C4-2B (cell line): ENCODE results near the gene DCLK2.

ENCODE experiments used
- H3K27ac ChIP-seq: fragments of 450-650 bp; 2 replicates; pipeline ENCODE4 v1.5.1; 2017
- ZFX ChIP-seq: fragments of 450-650 bp; IDR thresholded peaks from 2 replicates; pipeline ENCODE4 v1.6.1; 2017
- TF ChIP-seq, protein P1 (sequence below): fragments of 450-650 bp; conservative IDR thresholded peaks from 2 replicates; pipeline ENCODE4 v1.5.1; 2017; ENCODE audit warnings: mild to moderate bottlenecking

DCLK2 gene

DNA sequence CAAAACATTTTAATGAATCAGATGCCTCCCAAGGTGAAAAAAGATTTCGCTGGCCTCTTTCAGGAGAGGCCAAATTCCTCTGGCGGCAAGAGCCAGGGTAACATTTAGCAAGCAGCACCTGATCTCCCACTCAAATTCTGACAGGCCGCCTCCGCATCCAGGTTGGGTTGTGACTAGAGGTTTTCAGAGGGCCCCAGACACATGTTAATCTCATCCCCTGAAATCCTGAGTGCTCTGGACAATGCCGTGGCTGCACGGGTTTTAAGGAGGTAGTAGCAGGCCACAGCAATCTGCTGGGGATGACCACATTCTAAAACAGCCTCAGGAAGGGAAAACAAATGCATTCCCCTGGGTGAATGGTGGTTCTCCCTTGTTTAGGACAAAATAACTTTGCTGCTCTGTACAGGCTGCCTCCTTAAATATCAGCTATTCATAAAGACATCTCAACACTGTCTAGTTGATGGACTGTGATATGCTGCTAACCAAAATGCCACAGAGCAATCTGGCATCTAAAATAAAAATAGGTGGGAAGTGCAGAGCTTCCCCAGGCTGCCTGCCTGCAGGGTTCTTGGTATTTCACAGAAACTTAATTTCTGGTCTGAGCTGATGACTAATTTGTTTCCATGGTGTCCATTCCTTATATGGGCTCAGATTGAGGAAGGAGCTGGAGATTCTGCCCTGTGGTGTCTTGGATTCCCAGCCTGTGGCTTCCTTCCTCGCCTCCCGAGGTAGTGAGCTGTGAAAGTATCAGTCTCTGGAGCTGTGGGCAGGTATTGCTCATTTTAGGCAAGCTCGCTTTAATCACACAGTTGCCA is 202.0 kb downstream of the DCLK2 start:
- TF ChIP-seq ZFX, result no peak
- TF ChIP-seq, protein P1, sequence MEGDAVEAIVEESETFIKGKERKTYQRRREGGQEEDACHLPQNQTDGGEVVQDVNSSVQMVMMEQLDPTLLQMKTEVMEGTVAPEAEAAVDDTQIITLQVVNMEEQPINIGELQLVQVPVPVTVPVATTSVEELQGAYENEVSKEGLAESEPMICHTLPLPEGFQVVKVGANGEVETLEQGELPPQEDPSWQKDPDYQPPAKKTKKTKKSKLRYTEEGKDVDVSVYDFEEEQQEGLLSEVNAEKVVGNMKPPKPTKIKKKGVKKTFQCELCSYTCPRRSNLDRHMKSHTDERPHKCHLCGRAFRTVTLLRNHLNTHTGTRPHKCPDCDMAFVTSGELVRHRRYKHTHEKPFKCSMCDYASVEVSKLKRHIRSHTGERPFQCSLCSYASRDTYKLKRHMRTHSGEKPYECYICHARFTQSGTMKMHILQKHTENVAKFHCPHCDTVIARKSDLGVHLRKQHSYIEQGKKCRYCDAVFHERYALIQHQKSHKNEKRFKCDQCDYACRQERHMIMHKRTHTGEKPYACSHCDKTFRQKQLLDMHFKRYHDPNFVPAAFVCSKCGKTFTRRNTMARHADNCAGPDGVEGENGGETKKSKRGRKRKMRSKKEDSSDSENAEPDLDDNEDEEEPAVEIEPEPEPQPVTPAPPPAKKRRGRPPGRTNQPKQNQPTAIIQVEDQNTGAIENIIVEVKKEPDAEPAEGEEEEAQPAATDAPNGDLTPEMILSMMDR, result no peak
- no peak overlapping the region for H3K27ac ChIP-seq

DNA sequence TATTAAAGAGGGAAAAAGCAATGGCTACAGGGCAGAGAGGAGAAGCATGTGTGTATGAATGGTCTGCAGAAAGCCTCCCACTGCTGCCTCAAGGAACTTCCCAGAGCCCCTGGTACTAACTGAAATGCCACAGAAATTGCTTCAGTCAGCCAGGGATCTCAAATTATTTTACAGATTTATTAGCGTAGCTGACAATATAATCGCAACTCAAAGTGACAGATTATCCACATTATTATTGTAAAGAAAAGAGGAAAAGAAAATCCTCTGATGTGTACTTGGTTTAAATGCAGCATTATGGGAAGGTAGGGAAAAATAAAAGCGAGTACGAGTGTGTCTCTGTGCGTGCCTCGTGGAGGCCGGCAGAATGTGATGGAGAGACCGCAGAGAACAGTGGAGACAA is 202.7 kb downstream of the DCLK2 start:
- no peak overlapping the region for H3K27ac ChIP-seq
- no peak for TF ChIP-seq ZFX
- TF ChIP-seq, protein P1, result no peak

DNA sequence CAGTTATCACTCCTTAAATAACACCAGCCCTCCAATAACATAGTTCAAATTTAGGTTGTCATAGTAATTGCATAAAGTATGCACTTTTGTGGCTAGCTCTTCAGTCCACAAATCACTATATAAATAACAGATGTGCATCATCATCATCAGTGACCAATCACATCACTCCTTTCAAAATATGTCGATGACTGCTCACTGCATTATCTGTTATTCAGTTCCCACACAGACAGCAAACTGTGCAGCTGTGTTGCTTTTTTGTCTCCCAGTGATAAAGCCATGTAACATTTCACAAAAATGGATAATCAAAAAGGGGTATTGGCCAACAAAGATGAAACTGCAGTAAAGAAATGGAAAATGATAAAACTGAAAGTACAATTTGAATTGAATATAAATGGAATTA is 205.4 kb downstream of the DCLK2 start:
- TF ChIP-seq, protein P1, result no peak
- TF ChIP-seq ZFX, result no peak
- H3K27ac ChIP-seq, result no peak overlapping the region

DNA sequence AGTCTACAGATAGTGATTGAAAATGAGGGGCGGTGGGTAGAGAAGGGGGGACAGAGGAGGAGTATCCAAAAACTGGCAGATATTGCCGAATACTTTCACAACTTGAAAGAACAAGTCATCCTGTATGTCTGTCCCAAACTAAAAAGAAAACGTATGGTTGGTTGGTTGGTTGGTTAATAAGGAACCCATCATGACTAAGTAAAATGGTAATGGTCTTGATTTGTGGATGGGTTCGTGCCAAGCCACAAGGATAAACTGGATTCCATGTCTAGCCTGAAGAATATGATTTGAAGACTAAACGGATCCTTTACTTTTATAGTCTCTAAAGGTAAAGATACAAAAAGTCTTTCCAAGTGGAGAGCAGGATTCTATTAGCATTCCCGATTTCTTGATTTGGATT is 208.4 kb downstream of the DCLK2 start:
- TF ChIP-seq ZFX, result no peak
- TF ChIP-seq, protein P1, result no peak
- no peak overlapping the region for H3K27ac ChIP-seq

DNA sequence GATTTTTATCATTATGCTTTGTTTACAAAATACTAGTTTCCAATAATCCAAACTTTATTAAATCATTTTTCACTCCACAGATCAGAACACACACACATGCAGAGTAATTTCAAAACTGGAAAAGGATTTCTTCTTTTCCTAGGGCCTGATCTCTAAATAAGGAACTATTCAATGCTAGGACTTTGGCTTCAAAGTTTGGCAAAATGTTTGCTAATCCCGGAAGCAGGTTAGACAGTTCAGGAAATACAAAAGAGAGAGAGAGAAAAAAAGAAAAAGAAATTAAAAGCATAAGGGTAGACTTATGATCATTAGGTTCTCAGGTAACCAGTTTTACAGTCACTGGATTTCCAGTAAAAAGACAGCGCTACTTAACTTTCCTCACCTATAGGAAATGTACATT is 211.0 kb downstream of the DCLK2 start:
- H3K27ac ChIP-seq, result no peak overlapping the region

DNA sequence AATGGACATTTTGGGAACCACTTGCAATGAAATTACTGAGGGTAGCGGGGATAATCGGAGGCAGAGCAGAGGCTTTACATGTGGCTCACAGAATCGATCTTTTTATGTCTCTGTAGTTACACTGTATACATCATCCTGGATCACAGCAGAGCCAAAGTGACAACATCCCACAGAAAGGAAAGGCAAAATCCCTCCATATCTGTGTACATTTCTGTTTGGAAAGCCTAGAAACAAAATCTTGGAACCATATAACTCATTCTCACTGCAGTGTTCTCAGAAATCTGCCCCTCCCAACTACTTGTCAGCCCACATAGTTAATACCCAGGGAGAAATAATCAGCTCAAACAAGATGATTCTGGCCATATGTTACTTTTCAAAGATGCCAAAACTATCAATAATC is 211.6 kb downstream of the DCLK2 start:
- TF ChIP-seq, protein P1, result no peak
- TF ChIP-seq ZFX, result no peak
- H3K27ac ChIP-seq, result no peak overlapping the region

More for the DNA sequence above, 211.0 kb downstream of the DCLK2 start:
- TF ChIP-seq, protein P1, result no peak
- TF ChIP-seq ZFX, result no peak

DNA sequence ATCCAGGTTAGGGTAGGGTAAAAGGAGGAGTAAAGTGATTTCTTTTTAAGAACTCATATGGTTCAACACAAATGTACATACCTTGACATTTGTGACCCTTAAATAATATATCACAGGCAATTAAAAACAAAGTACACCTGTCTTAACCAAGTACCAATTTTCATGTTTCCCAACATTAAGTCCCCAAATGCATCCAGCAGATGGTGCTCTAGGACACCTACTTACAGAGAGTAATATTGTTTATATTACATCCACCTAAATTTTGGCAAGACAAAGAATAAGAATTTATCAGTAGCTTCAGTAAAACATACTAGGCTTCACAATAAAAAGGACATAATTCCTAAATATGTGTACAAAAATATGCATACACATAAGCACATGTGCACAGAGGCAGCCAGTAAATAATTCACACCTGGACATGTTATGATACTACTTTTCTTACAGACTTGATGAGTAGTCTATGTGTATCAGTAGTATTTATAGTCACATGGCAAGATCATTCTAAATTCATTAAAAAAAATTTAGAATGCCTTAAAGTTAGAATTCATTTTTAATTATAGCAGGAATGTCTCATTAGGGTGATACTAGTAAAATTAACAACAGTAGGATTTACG is 219.7 kb downstream of the DCLK2 start:
- no peak overlapping the region for H3K27ac ChIP-seq
- TF ChIP-seq, protein P1, result peak; percentile 82
- TF ChIP-seq ZFX, result no peak
